Thyroid gland (tissue), 4 donors: ENCODE measurements around the gene SORL1. TPM values are rescaled to one million over a fixed set of nuclear protein-coding genes. Genes with fewer than 3 reads are reported as not detected.

ENCODE experiments used
- DNase-seq, 2 donors: peaks; one replicate each; pipeline ENCODE4 v3.0.0-alpha.2; 2019
- H3K27ac ChIP-seq, 3 donors: fragments of 200-600 bp; sonication (generic); 1 replicate in 2 of 3; 2 replicates in 1 of 3; pipeline ENCODE4 v1.5.1; 2016 to 2019; ENCODE audit warnings: mild to moderate bottlenecking in 1 of 3, moderate library complexity in 1 of 3
- H3K27me3 ChIP-seq: fragments of 200-600 bp; sonication (generic); one replicate; pipeline ENCODE4 v1.5.1; 2019
- H3K36me3 ChIP-seq, 2 donors: fragments of 200-600 bp; sonication (generic); one replicate each; pipeline ENCODE4 v1.5.1; 2016 to 2019
- H3K4me1 ChIP-seq, 2 donors: fragments of 200-600 bp; sonication (generic); one replicate each; pipeline ENCODE4 v1.5.1; 2017 to 2019
- H3K4me3 ChIP-seq, 3 donors: fragments of 200-600 bp; sonication (generic); replicated peaks in 1 of 3; 1 replicate in 2 of 3; 2 replicates in 1 of 3; pipeline ENCODE4 v1.5.1; 2016; ENCODE audit warnings: mild to moderate bottlenecking in 1 of 3
- H3K9me3 ChIP-seq: fragments of 200-600 bp; sonication (generic); one replicate; pipeline ENCODE4 v1.5.1; 2017
- CTCF ChIP-seq, 6 experiments: fragments of 200-600 bp in 3 of 6; fragments of 450-650 bp in 3 of 6; sonication (generic) in 3 of 6; IDR thresholded peaks; one replicate each; pipeline ENCODE4 v1.5.1; 2016 to 2019; ENCODE audit warnings: antibody characterized with exemption in 6 of 6, mild to moderate bottlenecking in 2 of 6, inconsistent platforms in 1 of 6, moderate library complexity in 1 of 6
- POLR2A ChIP-seq, 2 donors: fragments of 450-650 bp; IDR thresholded peaks; one replicate each; pipeline ENCODE4 v1.6.1; 2017; ENCODE audit warnings: antibody characterized with exemption in 2 of 2, mild to moderate bottlenecking in 2 of 2, moderate library complexity in 1 of 2
- WGBS, 2 donors: methylation state at CpG; one replicate each; pipeline ENCODE4 v1.1.5; 2017; 5-methylcytosine and 5-hydroxymethylcytosine counted together
- intact Hi-C: fragments of 100-400 bp; cut with DNase I; formaldehyde crosslinking; loops from one replicate; pipeline ENCODE4 v1.15.1; 2023
- total RNA-seq, 4 donors: library from RNA; depleted of rRNA; stranded (reverse); fragments of >200 nt; gene quantifications; one replicate each; pipeline ENCODE4 v1.2.3, GENCODE V29; 2016

SORL1 gene
- total RNA-seq, 4 donors from 2014 or later = 19.6 to 73.8 (median 53.6) TPM

DNA sequence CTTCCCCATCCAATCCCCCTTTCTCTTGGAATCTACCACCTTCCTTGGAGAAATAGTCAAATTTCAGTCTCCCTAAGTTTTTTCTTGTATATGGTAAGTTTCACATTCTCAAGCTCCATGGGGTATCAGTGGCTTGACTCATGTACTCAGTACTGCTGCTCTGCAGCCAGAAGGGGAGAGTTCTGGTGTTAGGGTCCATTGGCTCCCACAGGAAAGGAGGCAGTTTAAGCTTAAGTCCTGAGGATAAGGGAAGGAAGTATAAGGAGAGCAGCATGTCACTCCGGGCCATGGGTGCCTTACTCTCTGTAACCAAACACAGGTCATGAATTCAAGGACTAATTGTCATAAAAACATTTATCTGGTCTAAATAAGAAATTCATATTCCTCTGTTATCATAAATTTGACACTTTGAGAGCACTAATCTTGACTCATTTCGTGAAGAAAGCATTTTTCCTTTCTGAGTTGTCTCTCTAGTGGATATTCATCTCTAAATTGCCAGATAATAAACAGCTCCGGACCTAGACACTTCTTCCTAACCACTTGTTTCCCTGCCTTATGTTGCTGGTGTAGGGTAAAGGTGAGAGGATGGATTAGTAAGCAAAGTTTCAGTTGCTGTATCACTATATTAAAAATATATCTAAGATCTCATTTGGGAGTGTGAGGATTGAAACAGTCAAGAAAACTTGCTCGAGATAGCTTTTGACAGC lies 20.1 kb upstream of the SORL1 start:
- Histone ChIP-seq H3K27me3 (no peaks in the 10 kb centered on the region), H3K9me3 (no peaks in the 10 kb centered on the region), H3K36me3 (no peaks in the 10 kb centered on the region), H3K4me3 (no peak overlapping the region), H3K4me1 (peaks cover 5 to 12% of the 10 kb centered on the region in 2 donors), H3K27ac (no peak overlapping the region)
- TF ChIP-seq POLR2A (IDR thresholded peaks at IDR 0.05) (no peak), CTCF (IDR thresholded peaks at IDR 0.05) (no peak)
- no peak for DNase-seq
- WGBS, 2 donors = 73 to 93% methylated on average over 4 of the region's 4 CpGs
- intact Hi-C loops = no loop called here

- peaks cover 5 to 19% of the 10 kb centered on the region in 2 donors for H3K4me1 ChIP-seq
- no peaks in the 10 kb centered on the region for H3K36me3 ChIP-seq
- no peak overlapping the region for H3K27ac ChIP-seq
- TF ChIP-seq POLR2A (IDR thresholded peaks at IDR 0.05) (no peak), CTCF (IDR thresholded peaks at IDR 0.05) (no peak)
- intact Hi-C loops = no loop called here
- 55 to 65% methylated on average over 4 of the region's 4 CpGs for WGBS, 2 donors
- H3K4me3 ChIP-seq = no peak overlapping the region
- DNase-seq = no peak
- no peaks in the 10 kb centered on the region for H3K27me3 ChIP-seq
- H3K9me3 ChIP-seq = no peaks in the 10 kb centered on the region
Observed at GRCh38 chr11:121435132-121435531, 17.0 kb upstream of the SORL1 start.

- 68 to 77% methylated on average over 3 of the region's 3 CpGs for whole genome bisulfite sequencing, 2 donors
- Histone ChIP-seq H3K36me3 (no peaks in the 10 kb centered on the region), H3K4me3 (no peak overlapping the region), H3K4me1 (peaks cover 5 to 19% of the 10 kb centered on the region in 2 donors), H3K27me3 (no peaks in the 10 kb centered on the region), H3K9me3 (no peaks in the 10 kb centered on the region), H3K27ac (no peak overlapping the region)
- intact Hi-C loops = no loop called here
- TF ChIP-seq POLR2A (IDR thresholded peaks at IDR 0.05) = no peak
- TF ChIP-seq CTCF (IDR thresholded peaks at IDR 0.05) = no peak
- DNase-seq = peak; percentile 19 to 43
Observed at GRCh38 chr11:121435551-121436511, 16.3 kb upstream of the SORL1 start.

GRCh38 chr11:121437018-121437685 lies 15.0 kb upstream of the SORL1 start:
- no peak overlapping the region for H3K4me3 ChIP-seq
- intact Hi-C loops = no loop called here
- no peaks in the 10 kb centered on the region for H3K36me3 ChIP-seq
- no peak for DNase-seq
- TF ChIP-seq POLR2A (IDR thresholded peaks at IDR 0.05) (no peak), CTCF (IDR thresholded peaks at IDR 0.05) (no peak)
- no peak overlapping the region for H3K27ac ChIP-seq
- H3K27me3 ChIP-seq = no peaks in the 10 kb centered on the region
- peaks cover 5 to 19% of the 10 kb centered on the region in 2 donors for H3K4me1 ChIP-seq
- no peaks in the 10 kb centered on the region for H3K9me3 ChIP-seq
